Measurements from ENCODE around the gene PATE2. TPM values are rescaled to one million over a fixed set of nuclear protein-coding genes. Genes with fewer than 3 reads are reported as not detected.

Gene PATE2
- not detected for total RNA-seq
- long read RNA-seq: 0 reads

GRCh38 chr11:125778728-125779127 is at the start of gene PATE2:
TSS of gene PATE2 (minus strand) at chr11:125778828. CDS start at chr11:125778773, 55 bp downstream.
- DNase-seq (no peak), ATAC-seq (ENCODE audit: poor library complexity) (no peak)
- intact Hi-C loops (cut with DNase I): no loop called here

- ATAC-seq (ENCODE audit: poor library complexity) (no peak), DNase-seq (no peak)
- intact Hi-C loops (cut with DNase I): no loop called here
These were observed 29.3 kb upstream of the PATE2 start for GRCh38 chr11:125807909-125808308.

DNA sequence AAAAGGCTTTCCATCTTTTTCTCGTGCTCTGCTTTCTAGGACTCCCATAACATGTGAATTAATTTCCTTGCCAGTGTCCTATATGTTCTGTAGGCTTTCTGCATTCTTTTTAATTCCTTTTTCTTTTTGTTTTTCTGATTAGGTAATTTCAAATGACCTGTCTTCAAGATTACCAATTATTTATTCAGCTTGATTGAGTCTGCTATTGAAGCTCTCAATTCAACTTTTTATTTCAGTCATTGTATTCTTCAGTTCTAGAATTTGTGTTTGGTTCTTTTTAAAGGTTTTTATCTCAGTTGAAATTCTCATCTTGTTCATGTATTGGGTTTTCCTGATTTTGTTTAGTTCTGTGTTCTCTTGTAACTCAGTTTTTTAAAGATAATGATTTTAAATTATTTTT is 23.8 kb upstream of the PATE2 start:
- ATAC-seq (ENCODE audit: poor library complexity): no peak
- intact Hi-C loops (cut with DNase I): no loop called here
- no peak for DNase-seq

DNA sequence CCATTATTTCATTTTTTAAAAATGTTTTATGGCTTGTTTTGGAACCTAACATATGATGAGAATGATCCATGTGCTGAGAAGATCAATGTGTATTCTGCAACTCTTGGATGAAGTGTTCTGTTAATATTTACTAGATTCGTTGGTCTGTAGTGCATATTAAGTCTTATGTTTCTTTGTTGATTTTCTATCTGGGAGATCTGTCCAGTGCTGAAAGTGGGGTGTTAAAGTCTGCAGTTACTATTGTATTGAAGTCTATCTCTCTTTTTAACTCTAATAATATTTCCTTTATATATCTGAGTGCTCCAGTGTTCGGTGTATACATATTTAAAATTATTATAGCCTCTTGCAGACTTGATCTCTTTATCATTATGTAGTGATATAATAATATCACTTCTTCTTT is 21.2 kb upstream of the PATE2 start:
- DNase-seq (no peak), ATAC-seq (ENCODE audit: poor library complexity) (no peak)
- intact Hi-C loops (cut with DNase I): no loop called here

DNA sequence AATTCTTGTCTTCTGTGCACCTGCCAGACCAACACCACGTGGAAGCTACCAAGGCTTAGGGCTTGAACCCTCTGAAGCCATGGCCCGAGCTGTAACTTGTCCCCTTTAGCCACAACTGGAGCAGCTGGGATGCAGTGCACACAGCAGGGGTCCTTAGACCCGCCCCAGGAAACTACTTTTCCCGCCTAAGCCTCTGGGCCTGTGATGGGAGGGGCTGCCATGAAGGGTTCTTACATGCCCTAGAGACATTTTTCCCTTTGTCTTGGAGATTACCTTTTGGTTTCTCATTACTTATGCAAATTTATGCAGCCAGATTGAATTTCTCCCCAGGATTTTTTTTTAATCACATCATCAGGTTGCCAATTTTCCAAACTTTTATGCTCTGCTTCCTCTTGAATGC is 19.0 kb upstream of the PATE2 start:
- intact Hi-C loops (cut with DNase I): no loop called here
- ATAC-seq (ENCODE audit: poor library complexity): no peak
- no peak for DNase-seq

DNA sequence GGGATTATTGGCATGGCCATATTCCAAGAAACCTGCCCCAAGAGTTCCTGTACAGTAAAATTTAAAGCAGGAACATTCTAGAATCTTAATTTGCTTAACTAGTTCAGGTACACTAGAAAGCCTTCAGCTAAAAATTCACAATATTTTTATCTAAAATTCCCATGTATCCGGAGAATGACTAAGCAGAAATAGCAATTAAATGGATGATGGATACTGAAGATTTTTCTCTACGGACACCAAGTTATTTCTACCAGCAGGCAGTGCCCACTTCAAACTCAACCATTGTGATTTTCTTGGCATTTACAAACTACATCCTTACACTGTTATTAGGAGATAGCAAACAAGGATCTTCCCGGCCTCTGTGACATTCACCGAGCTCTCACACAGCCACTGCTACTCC is 12.2 kb upstream of the PATE2 start:
- ATAC-seq (ENCODE audit: poor library complexity): no peak
- DNase-seq: no peak
- intact Hi-C loops (cut with DNase I): no loop called here

GRCh38 chr11:125787827-125788226 is 9.2 kb upstream of the PATE2 start, which contains the start of gene PATE3:
TSS of gene PATE3 (plus strand) at chr11:125788127. CDS start at chr11:125788152, 25 bp downstream.
- intact Hi-C loops (cut with DNase I): no loop called here
- DNase-seq (no peak), ATAC-seq (ENCODE audit: poor library complexity) (no peak)

DNA sequence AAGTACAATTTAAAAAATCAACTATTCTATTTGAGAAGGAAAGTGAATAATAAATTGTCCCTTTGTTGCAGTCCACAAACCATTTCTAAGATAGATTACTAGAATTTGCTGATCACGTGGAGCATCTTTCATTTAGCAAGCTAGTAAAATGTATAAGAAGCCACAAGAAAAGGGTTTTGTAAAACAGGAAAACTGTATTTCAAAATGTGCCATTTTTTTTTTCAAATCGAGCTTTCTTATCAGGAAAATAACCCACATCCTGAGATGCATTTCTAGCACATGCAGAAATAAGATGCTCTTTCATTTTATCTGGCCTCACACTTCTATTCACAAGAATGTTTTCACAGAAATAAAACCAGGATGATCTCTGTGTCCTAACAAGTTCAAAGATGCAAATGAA is 6.0 kb upstream of the PATE2 start:
- DNase-seq (no peak), ATAC-seq (ENCODE audit: poor library complexity) (no peak)
- intact Hi-C loops (cut with DNase I): no loop called here

DNA sequence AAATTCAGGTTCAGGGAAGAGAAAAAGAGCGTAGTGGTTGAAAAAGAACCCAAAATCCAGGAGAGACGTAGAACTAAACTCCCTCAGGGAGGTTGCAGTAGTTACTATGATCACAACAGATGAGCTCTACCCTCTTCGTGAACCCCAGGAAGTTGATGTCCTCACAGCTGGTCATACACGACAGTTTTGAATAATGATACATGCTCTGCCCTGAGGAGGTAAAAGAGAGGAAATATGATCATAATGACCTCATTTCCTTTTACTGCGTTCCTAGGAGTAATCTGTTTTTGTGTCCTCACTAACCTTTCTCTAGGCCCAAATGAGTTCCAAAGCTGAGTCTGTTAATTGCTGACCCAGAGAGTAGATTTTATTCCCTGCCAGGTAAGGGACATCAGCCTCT is 1.3 kb downstream of the PATE2 start:
- DNase-seq (no peak), ATAC-seq (ENCODE audit: poor library complexity) (no peak)
- intact Hi-C loops (cut with DNase I): no loop called here

DNA sequence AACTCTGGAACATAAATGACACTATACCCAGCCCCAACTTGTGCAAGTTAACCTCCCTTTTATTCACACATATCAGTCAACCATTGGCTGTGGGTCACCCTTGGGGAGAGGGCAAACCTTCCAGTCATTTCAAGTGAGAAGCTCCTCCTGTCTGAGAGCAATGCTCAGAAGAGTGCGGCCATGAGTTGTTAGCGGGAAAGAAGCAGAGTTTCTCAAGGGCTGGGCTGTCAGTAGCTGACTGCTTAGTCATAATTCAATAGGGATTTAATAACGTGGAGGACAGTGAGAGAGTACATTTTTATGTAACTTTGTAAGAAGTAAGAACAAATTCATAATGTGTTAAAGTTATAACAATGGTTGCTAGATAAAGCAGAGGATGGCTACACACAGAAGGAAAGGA is 5.1 kb downstream of the PATE2 start:
- no peak for DNase-seq
- ATAC-seq (ENCODE audit: poor library complexity): peak; percentile 46
- intact Hi-C loops (cut with DNase I): no loop called here

DNA sequence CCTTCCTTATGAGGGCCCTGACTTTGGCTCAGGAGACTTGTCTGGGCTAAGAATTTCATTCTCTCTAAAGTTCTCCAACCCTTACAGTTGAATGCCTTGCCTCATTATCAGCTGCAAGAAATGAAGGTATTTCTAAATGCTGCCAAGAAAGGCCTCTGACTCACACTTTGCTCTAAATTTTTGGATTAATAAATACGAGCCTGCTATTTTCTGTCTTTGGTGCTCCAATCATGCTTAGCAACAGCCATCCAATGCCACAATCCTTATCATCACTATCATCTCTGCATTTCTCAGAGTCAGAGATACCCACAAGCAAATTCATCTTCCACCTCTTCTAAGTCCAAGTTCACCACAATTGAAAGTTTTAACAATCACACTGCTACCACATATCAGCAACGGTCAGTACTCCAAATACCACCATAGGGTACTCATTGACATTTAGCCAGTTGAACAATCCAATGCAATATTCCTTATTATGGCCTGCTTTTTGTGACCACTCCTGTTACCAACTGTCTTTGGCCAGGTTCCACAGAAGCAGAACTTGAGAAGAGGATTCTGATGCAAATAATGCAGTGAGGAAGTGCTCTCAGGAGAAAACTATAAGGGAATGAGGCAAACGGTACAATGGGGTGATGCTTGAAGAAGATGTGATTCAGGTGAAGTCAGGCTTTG is 5.7 kb downstream of the PATE2 start:
- intact Hi-C loops (cut with DNase I): no loop called here
- DNase-seq: no peak
- peak; percentile 56 for ATAC-seq (ENCODE audit: poor library complexity)

DNA sequence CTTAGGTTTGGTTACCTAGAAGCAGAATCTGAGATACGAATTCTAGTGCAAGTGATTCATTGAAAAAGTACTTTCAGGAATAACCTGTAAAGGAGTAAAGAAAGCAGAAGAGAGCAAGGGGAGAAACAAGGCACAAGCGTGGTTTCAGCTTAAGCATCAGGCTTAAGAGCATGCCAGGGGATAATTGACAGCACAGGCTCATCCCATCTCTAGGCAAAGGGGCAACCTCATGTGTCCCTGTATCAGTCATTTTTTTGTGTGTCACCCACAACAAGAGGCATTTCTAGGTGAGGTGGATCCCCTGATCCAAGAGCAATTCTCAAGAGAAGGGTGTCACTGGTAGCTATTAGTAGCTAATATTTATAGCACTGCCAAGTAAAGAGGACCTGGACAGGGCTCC is 8.0 kb downstream of the PATE2 start:
- DNase-seq (no peak), ATAC-seq (ENCODE audit: poor library complexity) (no peak)
- intact Hi-C loops (cut with DNase I): no loop called here

- intact Hi-C loops (cut with DNase I): no loop called here
- no peak for DNase-seq
- ATAC-seq (ENCODE audit: poor library complexity): no peak
These were observed 10.1 kb downstream of the PATE2 start for GRCh38 chr11:125768336-125769046.

DNA sequence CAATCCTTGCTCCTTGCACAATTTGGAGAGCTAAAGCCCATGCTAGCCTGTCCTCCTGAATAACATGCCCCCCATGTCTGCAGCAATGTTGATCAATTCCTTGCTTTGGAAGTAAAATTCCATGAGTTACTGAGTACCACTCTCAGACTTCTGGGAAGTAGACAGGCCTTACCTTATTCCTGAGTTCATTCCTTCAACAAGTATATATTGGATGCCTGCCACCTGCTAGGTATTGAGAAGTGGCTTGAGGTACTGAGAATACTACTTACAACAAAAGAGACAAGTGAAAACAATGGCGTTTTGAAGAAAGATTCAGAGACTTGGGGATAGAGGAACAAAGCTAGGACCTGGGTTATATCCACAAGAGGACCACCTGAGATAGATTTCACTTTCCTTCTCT is 12.4 kb downstream of the PATE2 start:
- ATAC-seq (ENCODE audit: poor library complexity): no peak
- no peak for DNase-seq
- intact Hi-C loops (cut with DNase I): no loop called here

- intact Hi-C loops (cut with DNase I): no loop called here
- no peak for ATAC-seq (ENCODE audit: poor library complexity)
- DNase-seq: no peak
These were observed 15.1 kb downstream of the PATE2 start for GRCh38 chr11:125763483-125763882.

- DNase-seq: no peak
- intact Hi-C loops (cut with DNase I): no loop called here
- no peak for ATAC-seq (ENCODE audit: poor library complexity)
These were observed 16.2 kb downstream of the PATE2 start for GRCh38 chr11:125762445-125762844.

GRCh38 chr11:125756050-125756449 is 22.6 kb downstream of the PATE2 start:
- intact Hi-C loops (cut with DNase I): no loop called here

GRCh38 chr11:125750629-125751028 is 28.0 kb downstream of the PATE2 start:
- intact Hi-C loops (cut with DNase I): no loop called here
- DNase-seq (no peak), ATAC-seq (ENCODE audit: poor library complexity) (no peak)

More at GRCh38 chr11:125756050-125756449, 22.6 kb downstream of the PATE2 start:
- ATAC-seq (ENCODE audit: poor library complexity): no peak
- no peak for DNase-seq

- intact Hi-C loops (cut with DNase I): no loop called here
- ATAC-seq (ENCODE audit: poor library complexity) (no peak), DNase-seq (no peak)
These were observed 32.6 kb downstream of the PATE2 start, which contains the start of gene PATE1 for GRCh38 chr11:125745979-125746378. TSS of gene PATE1 (plus strand) at chr11:125746279. CDS start at chr11:125746305, 26 bp downstream.

DNA sequence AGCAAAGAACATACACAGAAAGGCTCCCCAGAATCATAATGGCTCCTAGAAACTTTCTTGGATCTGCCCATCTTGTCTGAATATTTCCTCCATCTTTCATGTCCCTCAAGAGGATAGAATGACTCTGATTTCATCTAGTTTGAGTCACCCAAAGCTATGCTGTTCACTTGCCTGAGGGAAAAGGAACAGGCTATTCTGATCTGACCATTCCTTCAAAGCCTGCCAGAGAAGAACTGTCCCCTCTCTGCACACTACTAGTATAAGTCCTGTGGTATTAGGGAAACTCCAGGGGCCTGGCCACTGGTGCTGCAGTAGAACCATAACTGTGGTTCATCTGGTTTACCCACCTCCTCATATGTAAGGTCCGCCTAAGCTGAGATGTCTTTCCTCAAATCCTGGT is 34.9 kb downstream of the PATE2 start:
- ATAC-seq (ENCODE audit: poor library complexity) (no peak), DNase-seq (no peak)
- intact Hi-C loops (cut with DNase I): no loop called here

All from Right ventricle myocardium superior (tissue), 1 donor.